Measurements from ENCODE around the gene FZR1. TPM values are rescaled to one million over a fixed set of nuclear protein-coding genes. Genes with fewer than 3 reads are reported as not detected.
A peak's percentile ranks its signal among the peaks of the same experiment; 100 is the strongest.

FZR1 gene
- total RNA-seq, 4 donors from 2014 or later: 45.1 to 51.1 (median 47.9) TPM

GRCh38 chr19:3511506-3512251 is 5.6 kb downstream of the FZR1 start:
- no peak overlapping the region for H3K4me3 ChIP-seq
- H3K4me1 ChIP-seq: peaks cover 32% of the 10 kb centered on the region
- 69% methylated on average over 21 of the region's 26 CpGs for WGBS
- no peak overlapping the region for H3K27ac ChIP-seq
- TF ChIP-seq POLR2A (IDR thresholded peaks at IDR 0.05): no peak
- TF ChIP-seq POLR2AphosphoS5 (IDR thresholded peaks at IDR 0.05): no peak
- TF ChIP-seq, protein P1, sequence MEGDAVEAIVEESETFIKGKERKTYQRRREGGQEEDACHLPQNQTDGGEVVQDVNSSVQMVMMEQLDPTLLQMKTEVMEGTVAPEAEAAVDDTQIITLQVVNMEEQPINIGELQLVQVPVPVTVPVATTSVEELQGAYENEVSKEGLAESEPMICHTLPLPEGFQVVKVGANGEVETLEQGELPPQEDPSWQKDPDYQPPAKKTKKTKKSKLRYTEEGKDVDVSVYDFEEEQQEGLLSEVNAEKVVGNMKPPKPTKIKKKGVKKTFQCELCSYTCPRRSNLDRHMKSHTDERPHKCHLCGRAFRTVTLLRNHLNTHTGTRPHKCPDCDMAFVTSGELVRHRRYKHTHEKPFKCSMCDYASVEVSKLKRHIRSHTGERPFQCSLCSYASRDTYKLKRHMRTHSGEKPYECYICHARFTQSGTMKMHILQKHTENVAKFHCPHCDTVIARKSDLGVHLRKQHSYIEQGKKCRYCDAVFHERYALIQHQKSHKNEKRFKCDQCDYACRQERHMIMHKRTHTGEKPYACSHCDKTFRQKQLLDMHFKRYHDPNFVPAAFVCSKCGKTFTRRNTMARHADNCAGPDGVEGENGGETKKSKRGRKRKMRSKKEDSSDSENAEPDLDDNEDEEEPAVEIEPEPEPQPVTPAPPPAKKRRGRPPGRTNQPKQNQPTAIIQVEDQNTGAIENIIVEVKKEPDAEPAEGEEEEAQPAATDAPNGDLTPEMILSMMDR (IDR thresholded peaks at IDR 0.05): no peak
- no peak for TF ChIP-seq EP300 (IDR thresholded peaks at IDR 0.05)
- H3K9me3 ChIP-seq: no peaks in the 10 kb centered on the region
- peak in 1 of 2 donors; percentile 58 for DNase-seq (ENCODE audit: low spot score in 2 of 2)
- H3K27me3 ChIP-seq: no peaks in the 10 kb centered on the region
- peaks cover 28% of the 10 kb centered on the region for H3K36me3 ChIP-seq

GRCh38 chr19:3512562-3513228 is 6.6 kb downstream of the FZR1 start:
- no peak for TF ChIP-seq EP300 (IDR thresholded peaks at IDR 0.05)
- TF ChIP-seq POLR2AphosphoS5 (IDR thresholded peaks at IDR 0.05): no peak
- TF ChIP-seq, protein P1 (IDR thresholded peaks at IDR 0.05): no peak
- no peak for TF ChIP-seq POLR2A (IDR thresholded peaks at IDR 0.05)
- WGBS: 90% methylated on average over 8 of the region's 17 CpGs

DNA sequence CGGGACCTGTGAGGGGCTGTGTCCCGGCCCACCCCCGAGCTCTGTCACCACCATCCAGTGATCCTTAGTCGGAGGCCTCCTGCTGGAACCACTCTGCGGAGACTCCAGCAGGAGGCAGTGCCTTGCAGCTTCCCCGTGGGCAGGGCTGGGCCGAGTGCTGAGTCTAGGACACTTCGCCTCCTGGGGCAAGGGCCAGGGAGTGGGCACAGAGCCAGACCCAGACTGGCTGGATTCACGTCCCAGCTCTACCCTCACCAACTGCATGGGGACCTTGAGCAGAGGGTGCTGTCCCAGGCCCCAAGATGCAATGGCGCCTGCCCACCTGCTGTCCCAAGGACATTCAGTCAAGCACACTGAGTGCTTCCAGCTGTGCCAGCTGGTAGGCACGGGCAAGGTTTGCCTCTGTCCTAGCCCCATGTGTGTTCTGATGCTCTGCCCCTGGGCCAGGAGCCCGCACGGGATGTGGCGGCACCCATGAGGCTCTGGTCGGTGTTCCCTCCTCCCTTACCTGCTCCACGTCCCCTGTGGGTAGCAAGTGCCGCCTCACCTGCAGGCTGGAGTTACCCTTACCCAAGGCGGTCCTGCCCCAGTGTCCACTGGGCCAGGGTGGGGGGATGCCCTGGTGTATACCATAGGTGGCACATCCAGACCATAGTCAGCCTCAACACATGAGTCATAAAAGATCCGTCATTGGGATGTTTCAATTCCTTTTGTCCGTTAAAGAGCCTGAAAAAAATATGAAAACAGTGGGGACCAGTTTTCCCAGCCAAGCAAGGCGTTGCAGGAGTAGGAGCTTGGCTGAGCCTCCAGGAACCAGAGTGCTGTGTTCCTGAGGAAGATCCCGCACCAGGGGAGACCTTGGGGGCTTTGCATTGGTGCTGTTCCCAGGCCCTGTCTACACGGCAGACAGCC is 7.4 kb downstream of the FZR1 start:
- Histone ChIP-seq H3K27me3 (no peaks in the 10 kb centered on the region), H3K36me3 (peaks cover 28% of the 10 kb centered on the region), H3K4me3 (no peak overlapping the region), H3K4me1 (peaks cover 19% of the 10 kb centered on the region), H3K27ac (no peak overlapping the region), H3K9me3 (no peaks in the 10 kb centered on the region)
- WGBS: 80% methylated on average over 15 of the region's 23 CpGs
- TF ChIP-seq, protein P1 (IDR thresholded peaks at IDR 0.05): no peak
- TF ChIP-seq POLR2AphosphoS5 (IDR thresholded peaks at IDR 0.05): no peak
- no peak for TF ChIP-seq EP300 (IDR thresholded peaks at IDR 0.05)
- TF ChIP-seq POLR2A (IDR thresholded peaks at IDR 0.05): no peak
- DNase-seq (ENCODE audit: low spot score in 2 of 2): peak in 1 of 2 donors; percentile 57

More at GRCh38 chr19:3512562-3513228, 6.6 kb downstream of the FZR1 start:
- peak in 1 of 2 donors; percentile 54 for DNase-seq (ENCODE audit: low spot score in 2 of 2)
- peaks cover 28% of the 10 kb centered on the region for H3K36me3 ChIP-seq
- H3K27me3 ChIP-seq: no peaks in the 10 kb centered on the region
- no peak overlapping the region for H3K4me3 ChIP-seq
- H3K9me3 ChIP-seq: no peaks in the 10 kb centered on the region
- H3K27ac ChIP-seq: no peak overlapping the region
- H3K4me1 ChIP-seq: peaks cover 22% of the 10 kb centered on the region

GRCh38 chr19:3514930-3515329 is 8.8 kb downstream of the FZR1 start:
- WGBS: 89% methylated on average over 12 of the region's 12 CpGs
- H3K27ac ChIP-seq: no peak overlapping the region
- no peaks in the 10 kb centered on the region for H3K9me3 ChIP-seq
- TF ChIP-seq POLR2A (IDR thresholded peaks at IDR 0.05) (no peak), EP300 (IDR thresholded peaks at IDR 0.05) (no peak), POLR2AphosphoS5 (IDR thresholded peaks at IDR 0.05) (no peak)
- TF ChIP-seq, protein P1 (IDR thresholded peaks at IDR 0.05): no peak
- H3K27me3 ChIP-seq: no peaks in the 10 kb centered on the region
- peaks cover 13% of the 10 kb centered on the region for H3K4me1 ChIP-seq
- no peak overlapping the region for H3K4me3 ChIP-seq
- H3K36me3 ChIP-seq: peaks cover 24% of the 10 kb centered on the region
- no peak for DNase-seq (ENCODE audit: low spot score in 2 of 2)

Data from suprapubic skin (tissue), 4 donors.